Testis (tissue), 3 donors: ENCODE results near the gene PTPRT. TPM values are rescaled to one million over a fixed set of nuclear protein-coding genes. Genes with fewer than 3 reads are reported as not detected.
"Not testable (repeated sequence)": the region's sequence is repeated elsewhere in the genome, so short reads cannot be mapped to it uniquely, and the experiment has no call there.

Experiments
- DNase-seq: peaks from one replicate; pipeline ENCODE4 v3.0.0-alpha.2; 2019
- H3K27ac ChIP-seq, 2 donors: fragments of 200-600 bp; sonication (generic); one replicate each; pipeline ENCODE4 v1.5.1; 2019
- H3K27me3 ChIP-seq: fragments of 200-600 bp; sonication (generic); one replicate; pipeline ENCODE4 v1.5.1; 2019
- H3K36me3 ChIP-seq: fragments of 200-600 bp; sonication (generic); one replicate; pipeline ENCODE4 v1.5.1; 2017; ENCODE audit warnings: low read depth; ENCODE audit errors: missing control alignments
- H3K4me1 ChIP-seq: fragments of 200-600 bp; sonication (generic); one replicate; pipeline ENCODE4 v1.5.1; 2019
- H3K4me3 ChIP-seq, 2 donors: fragments of 200-600 bp; sonication (generic); one replicate each; pipeline ENCODE4 v1.5.1; 2017 to 2019
- H3K9me3 ChIP-seq: fragments of 200-600 bp; sonication (generic); one replicate; pipeline ENCODE4 v1.5.1; 2017
- POLR2A ChIP-seq: fragments of 450-650 bp; IDR thresholded peaks from one replicate; pipeline ENCODE4 v1.6.1; 2017; ENCODE audit warnings: antibody characterized with exemption, mild to moderate bottlenecking, moderate library complexity
- WGBS, 2 donors: methylation state at CpG; one replicate each; pipeline ENCODE4 v1.1.5; 2018; 5-methylcytosine and 5-hydroxymethylcytosine counted together
- intact Hi-C: fragments of 100-400 bp; cut with DNase I; formaldehyde crosslinking; loops from one replicate; pipeline ENCODE4 v1.15.1; 2023; ENCODE audit warnings: low total_unique reads
- polyA plus RNA-seq: library from polyadenylated mRNA; stranded (reverse); fragments of 350-450 nt; fragmentation: Illumina TruSeq; extraction: RNeasy Lipid Tissue Mini Kit (QIAGEN cat#74804); gene quantifications from one replicate; pipeline ENCODE4 v1.2.3, GENCODE V29; 2014; ENCODE audit warnings: low read depth, low replicate concordance; ENCODE audit not compliant: insufficient read depth
- total RNA-seq, 2 donors: library from RNA; depleted of rRNA; stranded (reverse); fragments of >200 nt; gene quantifications; one replicate each; pipeline ENCODE4 v1.2.3, GENCODE V29; 2016
- TF ChIP-seq, protein P1 (sequence below), 3 experiments: fragments of 450-650 bp in 2 of 3; fragments of 200-600 bp in 1 of 3; sonication (generic) in 1 of 3; IDR thresholded peaks; one replicate each; pipeline ENCODE4 v1.5.1; 2016 to 2019; ENCODE audit warnings: antibody characterized with exemption in 3 of 3, mild to moderate bottlenecking in 2 of 3, moderate library complexity in 1 of 3

The PTPRT gene
- total and polyA plus RNA-seq, 3 donors from 2014 or later = 2.3 to 2.5 (median 2.3) TPM

DNA sequence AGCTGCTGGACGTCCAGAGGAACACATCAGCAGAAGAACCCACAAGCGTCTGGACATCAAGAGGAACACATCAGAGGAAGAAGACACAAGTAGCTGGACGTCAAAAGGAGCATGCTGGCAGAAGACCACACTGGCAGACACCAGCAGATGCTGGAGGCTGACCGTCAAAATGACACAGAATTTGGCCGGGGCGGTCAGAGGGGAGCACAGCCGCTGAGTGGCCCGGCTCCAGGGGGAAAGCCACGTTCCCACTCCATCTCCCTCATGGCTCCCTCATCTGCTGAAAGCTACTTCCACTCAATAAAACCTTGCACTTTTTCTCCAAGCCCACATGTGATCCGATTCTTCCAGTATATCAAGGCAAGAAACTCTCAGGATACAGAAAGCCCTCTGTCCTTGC lies 283.6 kb downstream of the PTPRT start:
- H3K36me3 ChIP-seq = no peaks in the 10 kb centered on the region
- DNase-seq = no peak
- WGBS, 2 donors = 62 to 69% methylated on average over 10 of the region's 10 CpGs
- no peak overlapping the region for H3K4me3 ChIP-seq
- H3K27me3 ChIP-seq = no peaks in the 10 kb centered on the region
- peaks cover 10% of the 10 kb centered on the region for H3K4me1 ChIP-seq
- no peak for TF ChIP-seq POLR2A
- TF ChIP-seq, protein P1, sequence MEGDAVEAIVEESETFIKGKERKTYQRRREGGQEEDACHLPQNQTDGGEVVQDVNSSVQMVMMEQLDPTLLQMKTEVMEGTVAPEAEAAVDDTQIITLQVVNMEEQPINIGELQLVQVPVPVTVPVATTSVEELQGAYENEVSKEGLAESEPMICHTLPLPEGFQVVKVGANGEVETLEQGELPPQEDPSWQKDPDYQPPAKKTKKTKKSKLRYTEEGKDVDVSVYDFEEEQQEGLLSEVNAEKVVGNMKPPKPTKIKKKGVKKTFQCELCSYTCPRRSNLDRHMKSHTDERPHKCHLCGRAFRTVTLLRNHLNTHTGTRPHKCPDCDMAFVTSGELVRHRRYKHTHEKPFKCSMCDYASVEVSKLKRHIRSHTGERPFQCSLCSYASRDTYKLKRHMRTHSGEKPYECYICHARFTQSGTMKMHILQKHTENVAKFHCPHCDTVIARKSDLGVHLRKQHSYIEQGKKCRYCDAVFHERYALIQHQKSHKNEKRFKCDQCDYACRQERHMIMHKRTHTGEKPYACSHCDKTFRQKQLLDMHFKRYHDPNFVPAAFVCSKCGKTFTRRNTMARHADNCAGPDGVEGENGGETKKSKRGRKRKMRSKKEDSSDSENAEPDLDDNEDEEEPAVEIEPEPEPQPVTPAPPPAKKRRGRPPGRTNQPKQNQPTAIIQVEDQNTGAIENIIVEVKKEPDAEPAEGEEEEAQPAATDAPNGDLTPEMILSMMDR (IDR thresholded peaks at IDR 0.05) = no peak
- H3K9me3 ChIP-seq = no peaks in the 10 kb centered on the region
- intact Hi-C loops = no loop called here
- no peak overlapping the region for H3K27ac ChIP-seq

DNA sequence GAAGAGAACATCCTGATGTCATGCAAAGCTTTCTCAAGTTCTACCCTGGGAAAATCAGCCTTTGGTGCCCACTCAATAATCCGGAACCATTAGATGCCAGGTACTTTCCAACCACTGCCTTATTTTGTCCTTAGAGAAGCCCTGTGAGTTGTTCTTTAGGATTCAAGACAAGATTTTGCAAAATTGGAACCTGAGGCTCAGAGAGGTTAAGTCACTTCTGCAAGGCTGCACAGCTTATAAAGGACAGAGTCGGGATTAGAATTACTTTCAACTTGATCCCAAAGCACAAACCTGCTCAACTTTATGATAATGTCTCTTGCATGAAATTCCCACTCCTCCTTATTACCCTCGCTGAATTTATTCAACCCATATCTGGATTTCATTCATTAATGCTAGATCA lies 287.2 kb downstream of the PTPRT start:
- Histone ChIP-seq H3K4me1 (peaks cover 10% of the 10 kb centered on the region), H3K27ac (peak overlapping the region in 1 of 2 donors; percentile 64), H3K27me3 (no peaks in the 10 kb centered on the region), H3K36me3 (no peaks in the 10 kb centered on the region), H3K9me3 (no peaks in the 10 kb centered on the region), H3K4me3 (no peak overlapping the region)
- 85 to 91% methylated on average over 3 of the region's 3 CpGs for WGBS, 2 donors
- TF ChIP-seq, protein P1 (IDR thresholded peaks at IDR 0.05) = no peak
- no peak for TF ChIP-seq POLR2A
- DNase-seq = no peak
- intact Hi-C loops = no loop called here

DNA sequence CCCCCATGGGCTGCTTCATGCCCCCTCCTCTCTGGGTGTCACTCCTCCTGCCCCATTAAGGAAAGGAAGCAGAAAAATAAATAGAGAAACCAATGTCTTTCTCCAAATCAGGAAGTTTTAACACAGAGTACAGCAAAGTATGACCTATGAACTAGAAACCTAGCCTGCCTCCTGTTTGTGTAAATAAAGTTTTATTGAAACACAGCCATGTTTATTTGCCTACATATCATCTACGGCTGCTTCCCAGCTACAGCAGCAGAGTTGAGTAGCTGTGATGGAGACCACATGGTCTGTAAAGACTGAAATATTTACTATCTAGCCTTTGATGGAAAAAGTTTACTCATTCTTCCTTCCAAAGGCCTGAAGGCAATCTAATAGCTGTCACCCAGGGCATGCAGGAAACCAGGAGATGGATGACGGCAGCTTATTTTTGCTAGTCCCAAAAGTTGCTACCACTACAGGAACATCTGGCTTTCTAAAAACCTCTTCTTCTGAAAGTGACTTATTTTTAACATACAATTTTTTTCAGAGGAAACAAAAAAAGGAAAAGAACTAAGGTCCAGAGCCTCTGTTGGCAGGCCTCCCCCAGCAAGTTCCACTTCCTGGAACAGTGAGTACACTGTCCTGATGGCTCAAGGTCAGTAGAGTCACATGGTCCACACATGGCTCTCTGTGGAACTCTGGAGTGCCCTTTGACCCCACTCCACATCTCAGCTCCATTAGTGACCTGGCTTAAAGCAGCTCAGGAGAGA lies 287.8 kb downstream of the PTPRT start:
- Histone ChIP-seq H3K27ac (peak overlapping the region; percentile 22 to 71), H3K27me3 (no peaks in the 10 kb centered on the region), H3K4me3 (no peak overlapping the region), H3K36me3 (no peaks in the 10 kb centered on the region), H3K4me1 (peaks cover 15% of the 10 kb centered on the region), H3K9me3 (no peaks in the 10 kb centered on the region)
- TF ChIP-seq, protein P1 (IDR thresholded peaks at IDR 0.05) = no peak
- TF ChIP-seq POLR2A = no peak
- peak; percentile 91 for DNase-seq
- WGBS, 2 donors = 35% methylated on average over 2 of the region's 2 CpGs
- intact Hi-C loops = no loop called here

DNA sequence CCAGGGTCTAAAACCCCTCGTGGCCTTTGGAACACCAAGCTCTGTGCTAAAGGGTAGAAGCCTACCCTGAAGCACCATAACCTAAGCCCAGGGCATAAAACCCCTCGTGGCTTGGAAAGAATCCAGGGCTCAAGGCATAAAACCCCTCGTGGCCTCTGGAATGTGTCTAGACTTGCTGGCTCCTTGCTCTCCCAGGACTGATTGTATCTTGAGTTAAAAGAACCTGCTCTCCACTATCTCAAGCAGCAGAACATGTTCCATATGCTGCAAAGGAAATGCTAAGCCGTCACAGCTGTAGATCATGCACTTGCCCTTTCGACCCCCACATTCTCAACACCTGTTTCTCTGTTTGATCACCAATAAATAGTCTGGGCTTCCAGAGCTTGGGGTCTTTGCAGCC lies 288.9 kb downstream of the PTPRT start:
- H3K27me3 ChIP-seq, DNase-seq, H3K9me3 ChIP-seq, H3K36me3 ChIP-seq, H3K27ac ChIP-seq, H3K4me3 ChIP-seq, intact Hi-C loops: not testable (repeated sequence)
- WGBS, 2 donors = 32 to 54% methylated on average over 5 of the region's 5 CpGs
- peaks cover 15% of the 10 kb centered on the region for H3K4me1 ChIP-seq

DNA sequence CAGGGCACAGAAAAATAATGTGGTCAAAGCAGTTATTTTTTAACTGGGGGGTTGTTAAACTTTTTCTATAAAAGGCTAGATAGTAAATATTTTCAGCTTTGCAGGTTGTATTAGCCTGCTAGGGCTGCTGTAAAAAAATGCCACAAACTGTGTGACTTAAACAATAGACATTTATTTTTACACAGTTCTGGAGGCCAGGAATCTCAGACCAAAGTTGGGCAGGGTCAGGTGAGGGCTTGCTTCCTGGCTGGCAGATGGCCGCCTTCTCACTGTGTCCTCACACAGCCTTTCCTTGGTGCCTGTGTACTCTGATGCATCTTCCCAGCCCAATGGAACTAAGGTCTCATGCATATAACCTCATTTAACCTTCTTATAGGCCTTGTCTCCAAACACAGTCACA lies 294.7 kb downstream of the PTPRT start:
- intact Hi-C loops = no loop called here
- H3K36me3 ChIP-seq = no peaks in the 10 kb centered on the region
- WGBS, 2 donors = 65 to 67% methylated on average over 1 of the region's 1 CpG
- H3K27me3 ChIP-seq = no peaks in the 10 kb centered on the region
- no peak overlapping the region for H3K27ac ChIP-seq
- peaks cover 5% of the 10 kb centered on the region for H3K4me1 ChIP-seq
- TF ChIP-seq, protein P1 (IDR thresholded peaks at IDR 0.05) = no peak
- TF ChIP-seq POLR2A = no peak
- no peak for DNase-seq
- no peaks in the 10 kb centered on the region for H3K9me3 ChIP-seq
- no peak overlapping the region for H3K4me3 ChIP-seq
